CD4-positive, alpha-beta memory T cell (primary cell): Measurements from ENCODE around the gene COPS4. TPM values are rescaled to one million over a fixed set of nuclear protein-coding genes. Genes with fewer than 3 reads are reported as not detected.
"Not testable (repeated sequence)": the region's sequence is repeated elsewhere in the genome, so short reads cannot be mapped to it uniquely, and the experiment has no call there.

ENCODE experiments used
- CTCF ChIA-PET: fragments of 350-600 bp; sonication (Branson Sonifier 250); formaldehyde crosslinking; loops from one replicate; lab custom pipeline; 2021; ENCODE audit warnings: inconsistent platforms; ENCODE audit not compliant: partially characterized antibody; lab: Charles Lee
- POLR2A ChIA-PET: fragments of 350-600 bp; sonication (Branson Sonifier 250); formaldehyde crosslinking; loops from one replicate; lab custom pipeline; 2021; ENCODE audit not compliant: partially characterized antibody; lab: Charles Lee
- DNase-seq, 5 donors: peaks; one replicate each; pipeline versions ENCODE4 v3.0.0 to v3.0.0-alpha.2; 2020 to 2022; ENCODE audit warnings: mixed read lengths in 1 of 5
- H3K27ac ChIP-seq: one replicate; pipeline ENCODE4 v1.7.0; 2013; ENCODE audit warnings: low read depth, low read length
- H3K27me3 ChIP-seq: 2 replicates; pipeline ENCODE4 v1.7.0; 2013; ENCODE audit warnings: mild to moderate bottlenecking, low read length, moderate library complexity; ENCODE audit not compliant: insufficient read depth
- H3K36me3 ChIP-seq: 2 replicates; pipeline ENCODE4 v1.7.0; 2013; ENCODE audit warnings: mild to moderate bottlenecking, low read length, moderate library complexity; ENCODE audit not compliant: insufficient read depth
- H3K4me1 ChIP-seq: 2 replicates; pipeline ENCODE4 v1.7.0; 2013; ENCODE audit warnings: mild to moderate bottlenecking, low read length, moderate library complexity; ENCODE audit not compliant: insufficient read depth
- H3K4me3 ChIP-seq, 2 donors: one replicate each; pipeline ENCODE4 v1.7.0; 2013; ENCODE audit warnings: low read length in 2 of 2, mild to moderate bottlenecking in 1 of 2
- H3K9me3 ChIP-seq, 2 donors: one replicate each; pipeline ENCODE4 v1.7.0; 2013; ENCODE audit warnings: low read length in 2 of 2, control low read depth in 1 of 2; ENCODE audit not compliant: control insufficient read depth in 1 of 2
- H3K27ac Mint-ChIP-seq, 7 donors: one replicate each; pipeline ENCODE4 v1.8.0; 2020 to 2021; ENCODE audit warnings: mixed read lengths in 7 of 7, mild to moderate bottlenecking in 6 of 7, inconsistent platforms in 3 of 7, moderate library complexity in 3 of 7
- H3K27me3 Mint-ChIP-seq, 2 donors: one replicate each; pipeline ENCODE4 v1.8.0; 2020 to 2021; ENCODE audit warnings: mixed read lengths in 2 of 2
- H3K36me3 Mint-ChIP-seq, 2 donors: one replicate each; pipeline ENCODE4 v1.8.0; 2020 to 2021; ENCODE audit warnings: mixed read lengths in 2 of 2, inconsistent platforms in 1 of 2, mild to moderate bottlenecking in 1 of 2
- H3K4me1 Mint-ChIP-seq, 4 donors: one replicate each; pipeline ENCODE4 v1.8.0; 2020 to 2021; ENCODE audit warnings: mixed read lengths in 4 of 4, mild to moderate bottlenecking in 1 of 4
- H3K4me3 Mint-ChIP-seq, 8 donors: one replicate each; pipeline ENCODE4 v1.8.0; 2020 to 2021; ENCODE audit warnings: mixed read lengths in 8 of 8, mild to moderate bottlenecking in 7 of 8, moderate library complexity in 6 of 8, inconsistent platforms in 3 of 8
- H3K9me3 Mint-ChIP-seq, 8 donors: one replicate each; pipeline ENCODE4 v1.8.0; 2020 to 2021; ENCODE audit warnings: mixed read lengths in 8 of 8, mild to moderate bottlenecking in 5 of 8, inconsistent platforms in 3 of 8, moderate library complexity in 1 of 8
- intact Hi-C: fragments of 100-400 bp; cut with micrococcal nuclease; formaldehyde crosslinking; loops from one replicate; pipeline ENCODE4 v1.15.1; 2023
- polyA plus RNA-seq, 2 donors: library from polyadenylated mRNA; unstranded; fragments of 300-500 nt; fragmentation: Illumina TruSeq; gene quantifications; one replicate each; pipeline ENCODE4 v1.2.3, GENCODE V29; 2021
- total RNA-seq, 2 experiments: library from RNA; stranded (reverse); gene quantifications; one replicate each; pipeline ENCODE4 v1.2.3, GENCODE V29; 2021

The COPS4 gene
- total and polyA plus RNA-seq, 4 experiments from 2014 or later, result 24.6 to 91.2 (median 47.9) TPM

- Mint-ChIP-seq H3K36me3 (peaks cover 19 to 56% of the 10 kb centered on the region in 2 donors), H3K27ac (peak overlapping the region; percentile 90 to 98 (median 96)), H3K4me3 (peak overlapping the region; percentile 93 to 98 (median 95)), H3K27me3 (no peaks in the 10 kb centered on the region), H3K9me3 (peaks cover 0 to 4% (median 0%) of the 10 kb centered on the region in 8 donors), H3K4me1 (peaks cover 27 to 71% (median 46%) of the 10 kb centered on the region in 4 donors)
- no peaks in the 10 kb centered on the region for H3K9me3 ChIP-seq
- H3K27ac ChIP-seq, result peak overlapping the region; percentile 58
- peaks cover 63% of the 10 kb centered on the region for H3K4me1 ChIP-seq
- POLR2A ChIA-PET, result interaction anchor here (0.7 to 9.9 kb wide), 15 partner anchors 10 to 344 kb away, joined by 3 to 130 read pairs (median 4); partner anchors contain the start of genes HELQ, MRPS18C and THAP9
- CTCF ChIA-PET, result interaction anchor here (1.0 to 8.2 kb wide), 18 partner anchors 8 to 174 kb away, joined by 3 to 125 read pairs (median 10); partner anchors contain the start of gene COQ2
- no peaks in the 10 kb centered on the region for H3K27me3 ChIP-seq
- DNase-seq, result no peak
- H3K4me3 ChIP-seq, result peak overlapping the region; percentile 17 to 60
- H3K36me3 ChIP-seq, result no peaks in the 10 kb centered on the region
- intact Hi-C loops, result loop anchor here (1.0 to 5.0 kb wide), 10 partner anchors 14 to 210 kb away; partner anchors contain the start of gene THAP9
These were observed 76.2 kb downstream of the COPS4 start for GRCh38 chr4:83110970-83111750.

- not testable (repeated sequence) for H3K9me3 Mint-ChIP-seq, H3K27me3 ChIP-seq, H3K36me3 ChIP-seq, DNase-seq, H3K9me3 ChIP-seq, H3K27me3 Mint-ChIP-seq
- Mint-ChIP-seq H3K36me3 (peaks cover 14 to 51% of the 10 kb centered on the region in 2 donors), H3K4me1 (peaks cover 25 to 65% (median 43%) of the 10 kb centered on the region in 4 donors), H3K4me3 (peak overlapping the region; percentile 81 to 98 (median 94)), H3K27ac (peak overlapping the region; percentile 78 to 96 (median 91))
- CTCF ChIA-PET, result interaction anchor here (1.4 to 8.2 kb wide), 11 partner anchors 9 to 169 kb away, joined by 3 to 125 read pairs (median 27); no protein-coding TSS in a partner anchor
- POLR2A ChIA-PET, result interaction anchor here (1.2 to 9.9 kb wide), 4 partner anchors 29 to 211 kb away, joined by 3 to 130 read pairs (median 90); partner anchors contain the start of gene THAP9
- H3K4me1 ChIP-seq, result peaks cover 59% of the 10 kb centered on the region
- peak overlapping the region; percentile 45 for H3K27ac ChIP-seq
- intact Hi-C loops, result loop anchor here (2.0 to 5.0 kb wide), 5 partner anchors 15 to 211 kb away; partner anchors contain the start of gene THAP9
- H3K4me3 ChIP-seq, result peak overlapping the region in 1 of 2 donors; percentile 17
These were observed 76.8 kb downstream of the COPS4 start for GRCh38 chr4:83111751-83112141.

- peaks cover 25 to 63% (median 42%) of the 10 kb centered on the region in 4 donors for H3K4me1 Mint-ChIP-seq
- H3K4me1 ChIP-seq, result peaks cover 55% of the 10 kb centered on the region
These were observed 77.2 kb downstream of the COPS4 start for GRCh38 chr4:83112231-83112630.

GRCh38 chr4:83112678-83113428 is 77.9 kb downstream of the COPS4 start:
- Histone ChIP-seq H3K4me1 (peaks cover 49% of the 10 kb centered on the region), H3K9me3 (no peaks in the 10 kb centered on the region), H3K36me3 (no peaks in the 10 kb centered on the region), H3K27ac (peak overlapping the region; percentile 57), H3K27me3 (no peaks in the 10 kb centered on the region), H3K4me3 (peak overlapping the region; percentile 48 to 59)
- CTCF ChIA-PET, result interaction anchor here (0.7 to 8.2 kb wide), 19 partner anchors 9 to 168 kb away, joined by 3 to 125 read pairs (median 5); no protein-coding TSS in a partner anchor
- intact Hi-C loops, result loop anchor here (5.0 kb wide), 1 partner anchor 34 kb away; no protein-coding TSS in a partner anchor
- POLR2A ChIA-PET, result interaction anchor here (0.6 to 9.9 kb wide), 18 partner anchors 9 to 212 kb away, joined by 3 to 130 read pairs (median 6); partner anchors contain the start of genes COPS4, COQ2 and THAP9
- Mint-ChIP-seq H3K9me3 (peaks cover 0 to 4% (median 0%) of the 10 kb centered on the region in 8 donors), H3K27me3 (no peaks in the 10 kb centered on the region), H3K27ac (peak overlapping the region; percentile 90 to 96 (median 93)), H3K4me3 (peak overlapping the region; percentile 95 to 99 (median 96)), H3K36me3 (peaks cover 14 to 48% of the 10 kb centered on the region in 2 donors), H3K4me1 (peaks cover 26 to 66% (median 39%) of the 10 kb centered on the region in 4 donors)
- DNase-seq, result peak in 3 of 5 donors; percentile 24 to 34 (median 28)

More at GRCh38 chr4:83112231-83112630, 77.2 kb downstream of the COPS4 start:
- intact Hi-C loops, result loop anchor here (5.0 kb wide), 1 partner anchor 35 kb away; no protein-coding TSS in a partner anchor
- peak in 2 of 5 donors; percentile 31 to 32 for DNase-seq
- peak overlapping the region; percentile 90 to 96 (median 93) for H3K27ac Mint-ChIP-seq
- H3K27ac ChIP-seq, result peak overlapping the region; percentile 57
- no peaks in the 10 kb centered on the region for H3K27me3 ChIP-seq
- no peaks in the 10 kb centered on the region for H3K36me3 ChIP-seq
- no peaks in the 10 kb centered on the region for H3K9me3 ChIP-seq
- peaks cover 14 to 48% of the 10 kb centered on the region in 2 donors for H3K36me3 Mint-ChIP-seq
- CTCF ChIA-PET, result interaction anchor here (0.9 to 8.2 kb wide), 15 partner anchors 12 to 169 kb away, joined by 3 to 125 read pairs (median 10); no protein-coding TSS in a partner anchor
- H3K9me3 Mint-ChIP-seq, result peaks cover 0 to 4% (median 0%) of the 10 kb centered on the region in 8 donors
- POLR2A ChIA-PET, result interaction anchor here (1.0 to 9.9 kb wide), 11 partner anchors 10 to 212 kb away, joined by 3 to 130 read pairs (median 6); partner anchors contain the start of genes COQ2 and THAP9
- no peaks in the 10 kb centered on the region for H3K27me3 Mint-ChIP-seq
- H3K4me3 ChIP-seq, result peak overlapping the region; percentile 48 to 59
- H3K4me3 Mint-ChIP-seq, result peak overlapping the region; percentile 95 to 99 (median 96)

GRCh38 chr4:83113429-83113786 is 78.4 kb downstream of the COPS4 start:
- Histone ChIP-seq H3K9me3 (no peaks in the 10 kb centered on the region), H3K36me3 (no peaks in the 10 kb centered on the region), H3K4me3 (peak overlapping the region; percentile 48 to 59), H3K4me1 (peaks cover 45% of the 10 kb centered on the region), H3K27ac (peak overlapping the region; percentile 57), H3K27me3 (no peaks in the 10 kb centered on the region)
- POLR2A ChIA-PET, result interaction anchor here (0.7 to 9.9 kb wide), 17 partner anchors 9 to 213 kb away, joined by 3 to 130 read pairs (median 6); partner anchors contain the start of genes COPS4, COQ2 and THAP9
- intact Hi-C loops, result loop anchor here (5.0 kb wide), 1 partner anchor 34 kb away; no protein-coding TSS in a partner anchor
- DNase-seq, result no peak
- CTCF ChIA-PET, result interaction anchor here (0.7 to 8.2 kb wide), 19 partner anchors 8 to 153 kb away, joined by 3 to 125 read pairs (median 5); no protein-coding TSS in a partner anchor
- Mint-ChIP-seq H3K27me3 (no peaks in the 10 kb centered on the region), H3K27ac (peak overlapping the region; percentile 90 to 96 (median 93)), H3K9me3 (peaks cover 0 to 4% (median 0%) of the 10 kb centered on the region in 8 donors), H3K36me3 (peaks cover 14 to 43% of the 10 kb centered on the region in 2 donors), H3K4me3 (peak overlapping the region; percentile 95 to 99 (median 96)), H3K4me1 (peaks cover 24 to 62% (median 35%) of the 10 kb centered on the region in 4 donors)

GRCh38 chr4:83114576-83114975 is 79.6 kb downstream of the COPS4 start, which contains the start of gene PLAC8:
Gene PLAC8, minus strand, starts transcription at chr4:83114729. Its CDS starts 6,808 bp downstream, at chr4:83107921.
- ChIA-PET POLR2A (interaction anchor here (0.6 to 9.9 kb wide), 12 partner anchors 9 to 107 kb away, joined by 3 to 130 read pairs (median 6); partner anchors contain the start of gene COPS4), CTCF (interaction anchor here (0.7 to 8.2 kb wide), 9 partner anchors 9 to 146 kb away, joined by 3 to 125 read pairs (median 8); no protein-coding TSS in a partner anchor)
- peak within 1 kb of the TSS; percentile 90 to 99 (median 96) for H3K27ac Mint-ChIP-seq
- peaks cover 4 to 33% of the 10 kb centered on the region in 2 donors for H3K36me3 Mint-ChIP-seq
- H3K36me3 ChIP-seq, result no peaks in the 10 kb centered on the region
- peaks cover 23 to 60% (median 34%) of the 10 kb centered on the region in 4 donors for H3K4me1 Mint-ChIP-seq
- peak within 1 kb of the TSS; percentile 95 to 99 (median 96) for H3K4me3 Mint-ChIP-seq
- H3K9me3 Mint-ChIP-seq, result peaks cover 0 to 4% (median 0%) of the 10 kb centered on the region in 8 donors
- no peaks in the 10 kb centered on the region for H3K27me3 ChIP-seq
- H3K4me1 ChIP-seq, result peaks cover 35% of the 10 kb centered on the region
- H3K9me3 ChIP-seq, result no peaks in the 10 kb centered on the region
- H3K4me3 ChIP-seq, result peak within 1 kb of the TSS; percentile 60 to 75
- intact Hi-C loops, result loop anchor here (1.0 to 5.0 kb wide), 5 partner anchors 12 to 138 kb away; no protein-coding TSS in a partner anchor
- H3K27me3 Mint-ChIP-seq, result no peaks in the 10 kb centered on the region
- peak; percentile 74 to 86 (median 78) for DNase-seq
- H3K27ac ChIP-seq, result peak within 1 kb of the TSS; percentile 57
